Measurements from ENCODE around the gene SMOC2.

The SMOC2 gene

GRCh38 chr6:168611691-168612090, 170.7 kb downstream of the SMOC2 start:
- H4K8ac ChIP-seq (ENCODE audit: low read depth, low read length), result no peak overlapping the region
- no CpG with 5 or more reads among the region's 14 CpGs for WGBS (ENCODE audit: extremely low coverage, insufficient coverage, low lambda C conversion rate)
- no peaks in the 10 kb centered on the region for H3K4me1 ChIP-seq (ENCODE audit: control insufficient read depth, low read depth, low read length)
- H3K79me1 ChIP-seq (ENCODE audit: low read length), result no peaks in the 10 kb centered on the region
- no peak overlapping the region for H3K18ac ChIP-seq (ENCODE audit: low read length)
- no peak overlapping the region for H2BK5ac ChIP-seq (ENCODE audit: low read length)
- H2AK5ac ChIP-seq (ENCODE audit: low read length), result no peak overlapping the region
- H4K5ac ChIP-seq (ENCODE audit: low read length), result no peak overlapping the region
- no peak overlapping the region for H3K27ac ChIP-seq (ENCODE audit: low read depth, low read length)
- no peak overlapping the region for H2BK15ac ChIP-seq (replicated peaks; ENCODE audit: low read depth)
- no peak overlapping the region for H2BK120ac ChIP-seq (ENCODE audit: low read depth, low read length)
- no peak overlapping the region for H3K4ac ChIP-seq (ENCODE audit: low read depth, low read length)
- H3K36me3 ChIP-seq (ENCODE audit: control insufficient read depth, insufficient read depth, low read length), result no peaks in the 10 kb centered on the region
- no peak overlapping the region for H3K56ac ChIP-seq (ENCODE audit: low read length)
- no peak for DNase-seq
- H3K4me2 ChIP-seq (ENCODE audit: low read length), result no peak overlapping the region
- no peak overlapping the region for H3K4me3 ChIP-seq (ENCODE audit: low read length)
- no peaks in the 10 kb centered on the region for H3K79me2 ChIP-seq (ENCODE audit: control insufficient read depth, insufficient read depth, low read length)
- no peak overlapping the region for H3K9ac ChIP-seq (ENCODE audit: low read length)
- H3K23ac ChIP-seq (ENCODE audit: low read length), result no peak overlapping the region
- no peaks in the 10 kb centered on the region for H3K27me3 ChIP-seq (ENCODE audit: insufficient read depth, low read length, poor library complexity)

- no peaks in the 10 kb centered on the region for H3K79me2 ChIP-seq (ENCODE audit: control insufficient read depth, insufficient read depth, low read length)
- no peak overlapping the region for H3K4me2 ChIP-seq (ENCODE audit: low read length)
- no peaks in the 10 kb centered on the region for H3K4me1 ChIP-seq (ENCODE audit: control insufficient read depth, low read depth, low read length)
- H3K27ac ChIP-seq (ENCODE audit: low read depth, low read length), result no peak overlapping the region
- H3K4ac ChIP-seq (ENCODE audit: low read depth, low read length), result no peak overlapping the region
- no CpG with 5 or more reads among the region's 13 CpGs for WGBS (ENCODE audit: extremely low coverage, insufficient coverage, low lambda C conversion rate)
- H3K56ac ChIP-seq (ENCODE audit: low read length), result no peak overlapping the region
- H2BK5ac ChIP-seq (ENCODE audit: low read length), result no peak overlapping the region
- H3K4me3 ChIP-seq (ENCODE audit: low read length), result no peak overlapping the region
- H2BK15ac ChIP-seq (replicated peaks; ENCODE audit: low read depth), result no peak overlapping the region
- H3K9ac ChIP-seq (ENCODE audit: low read length), result no peak overlapping the region
- no peak for DNase-seq
- H3K23ac ChIP-seq (ENCODE audit: low read length), result no peak overlapping the region
- no peaks in the 10 kb centered on the region for H3K27me3 ChIP-seq (ENCODE audit: insufficient read depth, low read length, poor library complexity)
- H2AK5ac ChIP-seq (ENCODE audit: low read length), result no peak overlapping the region
- no peak overlapping the region for H3K18ac ChIP-seq (ENCODE audit: low read length)
- H4K5ac ChIP-seq (ENCODE audit: low read length), result no peak overlapping the region
- no peak overlapping the region for H4K8ac ChIP-seq (ENCODE audit: low read depth, low read length)
- H2BK120ac ChIP-seq (ENCODE audit: low read depth, low read length), result no peak overlapping the region
- H3K36me3 ChIP-seq (ENCODE audit: control insufficient read depth, insufficient read depth, low read length), result no peaks in the 10 kb centered on the region
- H3K79me1 ChIP-seq (ENCODE audit: low read length), result no peaks in the 10 kb centered on the region
Measured at GRCh38 chr6:168612586-168612985, 171.6 kb downstream of the SMOC2 start.

- no peak overlapping the region for H3K27ac ChIP-seq (ENCODE audit: low read depth, low read length)
- H3K4me2 ChIP-seq (ENCODE audit: low read length), result no peak overlapping the region
- WGBS (ENCODE audit: extremely low coverage, insufficient coverage, low lambda C conversion rate), result no CpG with 5 or more reads among the region's 6 CpGs
- no peaks in the 10 kb centered on the region for H3K36me3 ChIP-seq (ENCODE audit: control insufficient read depth, insufficient read depth, low read length)
- H3K4me3 ChIP-seq (ENCODE audit: low read length), result no peak overlapping the region
- H3K18ac ChIP-seq (ENCODE audit: low read length), result no peak overlapping the region
- no peak overlapping the region for H3K9ac ChIP-seq (ENCODE audit: low read length)
- H3K79me1 ChIP-seq (ENCODE audit: low read length), result no peaks in the 10 kb centered on the region
- H3K4me1 ChIP-seq (ENCODE audit: control insufficient read depth, low read depth, low read length), result no peaks in the 10 kb centered on the region
- no peak overlapping the region for H3K23ac ChIP-seq (ENCODE audit: low read length)
- H2BK15ac ChIP-seq (replicated peaks; ENCODE audit: low read depth), result no peak overlapping the region
- no peak overlapping the region for H2BK120ac ChIP-seq (ENCODE audit: low read depth, low read length)
- H2AK5ac ChIP-seq (ENCODE audit: low read length), result no peak overlapping the region
- DNase-seq, result no peak
- no peak overlapping the region for H4K5ac ChIP-seq (ENCODE audit: low read length)
- H4K8ac ChIP-seq (ENCODE audit: low read depth, low read length), result no peak overlapping the region
- no peak overlapping the region for H3K4ac ChIP-seq (ENCODE audit: low read depth, low read length)
- no peaks in the 10 kb centered on the region for H3K27me3 ChIP-seq (ENCODE audit: insufficient read depth, low read length, poor library complexity)
- H3K56ac ChIP-seq (ENCODE audit: low read length), result no peak overlapping the region
- H2BK5ac ChIP-seq (ENCODE audit: low read length), result no peak overlapping the region
- no peaks in the 10 kb centered on the region for H3K79me2 ChIP-seq (ENCODE audit: control insufficient read depth, insufficient read depth, low read length)
Measured at GRCh38 chr6:168615837-168616236, 174.9 kb downstream of the SMOC2 start.

GRCh38 chr6:168616816-168617765, 176.1 kb downstream of the SMOC2 start:
- no peak overlapping the region for H3K4me3 ChIP-seq (ENCODE audit: low read length)
- no peak overlapping the region for H2BK15ac ChIP-seq (replicated peaks; ENCODE audit: low read depth)
- peak; percentile 44 for DNase-seq
- no peak overlapping the region for H4K8ac ChIP-seq (ENCODE audit: low read depth, low read length)
- no peaks in the 10 kb centered on the region for H3K4me1 ChIP-seq (ENCODE audit: control insufficient read depth, low read depth, low read length)
- no peak overlapping the region for H3K56ac ChIP-seq (ENCODE audit: low read length)
- H3K27ac ChIP-seq (ENCODE audit: low read depth, low read length), result no peak overlapping the region
- H2BK120ac ChIP-seq (ENCODE audit: low read depth, low read length), result no peak overlapping the region
- H4K5ac ChIP-seq (ENCODE audit: low read length), result no peak overlapping the region
- WGBS (ENCODE audit: extremely low coverage, insufficient coverage, low lambda C conversion rate), result no CpG with 5 or more reads among the region's 21 CpGs
- H3K23ac ChIP-seq (ENCODE audit: low read length), result no peak overlapping the region
- no peak overlapping the region for H3K18ac ChIP-seq (ENCODE audit: low read length)
- H3K79me2 ChIP-seq (ENCODE audit: control insufficient read depth, insufficient read depth, low read length), result no peaks in the 10 kb centered on the region
- no peaks in the 10 kb centered on the region for H3K27me3 ChIP-seq (ENCODE audit: insufficient read depth, low read length, poor library complexity)
- H2AK5ac ChIP-seq (ENCODE audit: low read length), result no peak overlapping the region
- H3K79me1 ChIP-seq (ENCODE audit: low read length), result no peaks in the 10 kb centered on the region
- no peaks in the 10 kb centered on the region for H3K36me3 ChIP-seq (ENCODE audit: control insufficient read depth, insufficient read depth, low read length)
- H2BK5ac ChIP-seq (ENCODE audit: low read length), result no peak overlapping the region
- H3K4ac ChIP-seq (ENCODE audit: low read depth, low read length), result no peak overlapping the region
- no peak overlapping the region for H3K9ac ChIP-seq (ENCODE audit: low read length)
- H3K4me2 ChIP-seq (ENCODE audit: low read length), result no peak overlapping the region

GRCh38 chr6:168618546-168619315, 177.7 kb downstream of the SMOC2 start:
- Histone ChIP-seq H3K4ac (ENCODE audit: low read depth, low read length) (no peak overlapping the region), H3K18ac (ENCODE audit: low read length) (no peak overlapping the region), H2AK5ac (ENCODE audit: low read length) (no peak overlapping the region), H3K4me2 (ENCODE audit: low read length) (no peak overlapping the region), H3K4me1 (ENCODE audit: control insufficient read depth, low read depth, low read length) (no peaks in the 10 kb centered on the region), H3K79me1 (ENCODE audit: low read length) (no peaks in the 10 kb centered on the region), H3K79me2 (ENCODE audit: control insufficient read depth, insufficient read depth, low read length) (no peaks in the 10 kb centered on the region), H3K27me3 (ENCODE audit: insufficient read depth, low read length, poor library complexity) (no peaks in the 10 kb centered on the region), H3K9ac (ENCODE audit: low read length) (no peak overlapping the region), H2BK120ac (ENCODE audit: low read depth, low read length) (no peak overlapping the region), H2BK5ac (ENCODE audit: low read length) (no peak overlapping the region), H4K8ac (ENCODE audit: low read depth, low read length) (no peak overlapping the region), H3K56ac (ENCODE audit: low read length) (no peak overlapping the region), H3K36me3 (ENCODE audit: control insufficient read depth, insufficient read depth, low read length) (no peaks in the 10 kb centered on the region), H3K23ac (ENCODE audit: low read length) (no peak overlapping the region), H2BK15ac (replicated peaks; ENCODE audit: low read depth) (no peak overlapping the region), H3K4me3 (ENCODE audit: low read length) (no peak overlapping the region), H3K27ac (ENCODE audit: low read depth, low read length) (no peak overlapping the region), H4K5ac (ENCODE audit: low read length) (no peak overlapping the region)
- DNase-seq, result no peak
- no CpG with 5 or more reads among the region's 21 CpGs for WGBS (ENCODE audit: extremely low coverage, insufficient coverage, low lambda C conversion rate)

Data from mesendoderm (in vitro differentiated cells).